OCI-M2 (cell line): ENCODE data around the gene SLC2A13.
A peak's percentile ranks its signal among the peaks of the same experiment; 100 is the strongest.

Source experiments
- DNase-seq: peaks from one replicate; lab custom pipeline; 2025; ENCODE audit not compliant: unreplicated experiment; lab: John Stamatoyannopoulos, UW

The SLC2A13 gene

GRCh38 chr12:40105515-40106201 is at the start of gene SLC2A13:
Gene SLC2A13, minus strand, starts transcription at chr12:40106081. Its CDS starts 273 bp downstream, at chr12:40105808.
- DNase-seq = no peak

- no peak for DNase-seq
These were observed 48.5 kb upstream of the SLC2A13 start for GRCh38 chr12:40154381-40154780.

- no peak for DNase-seq
These were observed 47.6 kb upstream of the SLC2A13 start for GRCh38 chr12:40153432-40153831.

GRCh38 chr12:40152783-40153383 is 47.0 kb upstream of the SLC2A13 start:
- peak; percentile 55 for DNase-seq

GRCh38 chr12:40149673-40150260 is 43.9 kb upstream of the SLC2A13 start:
- no peak for DNase-seq

- no peak for DNase-seq
These were observed 41.2 kb upstream of the SLC2A13 start for GRCh38 chr12:40146800-40147797.

- no peak for DNase-seq
These were observed 40.0 kb upstream of the SLC2A13 start for GRCh38 chr12:40145896-40146295.

- DNase-seq = no peak
These were observed 38.1 kb upstream of the SLC2A13 start for GRCh38 chr12:40144023-40144422.

- DNase-seq = no peak
These were observed 36.3 kb upstream of the SLC2A13 start for GRCh38 chr12:40142001-40142744.

- DNase-seq = no peak
These were observed 32.6 kb upstream of the SLC2A13 start for GRCh38 chr12:40138526-40138925.

- DNase-seq = no peak
These were observed 31.4 kb upstream of the SLC2A13 start for GRCh38 chr12:40137252-40137651.

GRCh38 chr12:40127408-40127807 is 21.5 kb upstream of the SLC2A13 start:
- no peak for DNase-seq

GRCh38 chr12:40123496-40123895 is 17.6 kb upstream of the SLC2A13 start:
- no peak for DNase-seq

GRCh38 chr12:40122842-40123241 is 17.0 kb upstream of the SLC2A13 start:
- no peak for DNase-seq

- DNase-seq = no peak
These were observed 11.9 kb upstream of the SLC2A13 start for GRCh38 chr12:40117818-40118217.

- DNase-seq = no peak
These were observed 4.7 kb upstream of the SLC2A13 start for GRCh38 chr12:40110586-40110985.

- DNase-seq = no peak
These were observed 2.1 kb upstream of the SLC2A13 start for GRCh38 chr12:40107803-40108620.

- peak; percentile 33 for DNase-seq
These were observed 1.4 kb upstream of the SLC2A13 start for GRCh38 chr12:40107098-40107802.

GRCh38 chr12:40106655-40107054 is 774 bp upstream of the SLC2A13 start:
- no peak for DNase-seq
